MM.1S (cell line): ENCODE measurements around the gene CDC5L.
"Not testable (repeated sequence)": the region's sequence is repeated elsewhere in the genome, so short reads cannot be mapped to it uniquely, and the experiment has no call there.

Experiments
- DNase-seq: peaks from one replicate; pipeline ENCODE4 v3.0.0-alpha.2; 2015
- H2AFZ ChIP-seq: fragments of 300-600 bp; sonication (generic); 2 replicates; pipeline ENCODE4 v1.6.0; 2016; ENCODE audit warnings: antibody characterized with exemption, low read length
- H3F3A ChIP-seq: fragments of 300-600 bp; sonication (generic); 2 replicates; pipeline ENCODE4 v1.6.1; 2016; ENCODE audit warnings: mild to moderate bottlenecking, antibody characterized with exemption, low read length, moderate library complexity, mixed read lengths; ENCODE audit not compliant: insufficient read depth
- H3K27ac ChIP-seq: fragments of 300-600 bp; sonication (generic); 2 replicates; pipeline ENCODE4 v1.5.1; 2016; ENCODE audit warnings: mild to moderate bottlenecking, low read length
- H3K27me3 ChIP-seq: fragments of 300-600 bp; sonication (generic); replicated peaks from 2 replicates; pipeline ENCODE4 v1.6.0; 2016; ENCODE audit warnings: low read length; ENCODE audit not compliant: insufficient read depth
- H3K36me3 ChIP-seq: fragments of 300-600 bp; sonication (generic); replicated peaks from 2 replicates; pipeline ENCODE4 v1.6.1; 2016; ENCODE audit warnings: mild to moderate bottlenecking, low read length, mixed read lengths; ENCODE audit not compliant: insufficient read depth
- H3K4me1 ChIP-seq: fragments of 300-600 bp; sonication (generic); 2 replicates; pipeline ENCODE4 v1.6.1; 2016; ENCODE audit warnings: low read length, mixed read lengths
- H3K4me2 ChIP-seq: fragments of 300-600 bp; sonication (generic); 2 replicates; pipeline ENCODE4 v1.6.0; 2016; ENCODE audit warnings: low read depth, low read length
- H3K4me3 ChIP-seq: fragments of 300-600 bp; sonication (generic); 2 replicates; pipeline ENCODE4 v1.5.1; 2016; ENCODE audit warnings: low read length, mixed read lengths
- H3K79me2 ChIP-seq: fragments of 300-600 bp; sonication (generic); 2 replicates; pipeline ENCODE4 v1.6.1; 2016; ENCODE audit warnings: mixed run types, low read length, mixed read lengths
- H3K9ac ChIP-seq: fragments of 300-600 bp; sonication (generic); 2 replicates; pipeline ENCODE4 v1.6.1; 2016; ENCODE audit warnings: low read length, mixed read lengths
- H3K9me2 ChIP-seq: fragments of 300-600 bp; sonication (generic); replicated peaks from 2 replicates; pipeline ENCODE4 v1.6.1; 2016; ENCODE audit warnings: mild to moderate bottlenecking, low read length, mixed read lengths; ENCODE audit not compliant: insufficient read depth
- H3K9me3 ChIP-seq: fragments of 300-600 bp; sonication (generic); replicated peaks from 2 replicates; pipeline ENCODE4 v1.6.1; 2016; ENCODE audit warnings: mild to moderate bottlenecking, low read length, mixed read lengths; ENCODE audit not compliant: insufficient read depth
- H4K20me1 ChIP-seq: fragments of 300-600 bp; sonication (generic); 2 replicates; pipeline ENCODE4 v1.6.1; 2016; ENCODE audit warnings: mild to moderate bottlenecking, low read length, moderate library complexity, mixed read lengths; ENCODE audit not compliant: insufficient read depth
- CTCF ChIP-seq: fragments of 300-600 bp; sonication (generic); IDR thresholded peaks from 2 replicates; pipeline ENCODE4 v1.5.1; 2016; ENCODE audit warnings: antibody characterized with exemption, low read length, mixed read lengths
- EZH2 ChIP-seq: fragments of 300-600 bp; sonication (generic); optimal IDR thresholded peaks from 2 replicates; pipeline ENCODE3; 2017; ENCODE audit warnings: low read depth, mild to moderate bottlenecking, antibody characterized with exemption, low read length, mixed read lengths
- EZH2phosphoT487 ChIP-seq: fragments of 300-600 bp; sonication (generic); IDR thresholded peaks from 2 replicates; pipeline ENCODE4 v1.6.1; 2018; ENCODE audit warnings: antibody characterized with exemption, low read length

Gene CDC5L

GRCh38 chr6:44342489-44342888, 45.0 kb upstream of the CDC5L start, which contains the start of gene SPATS1:
TSS of gene SPATS1 (plus strand) at chr6:44342650. CDS start at chr6:44343096, 446 bp downstream.
- Histone ChIP-seq H3F3A (no peaks in the 10 kb centered on the region), H2AFZ (no peak within 1 kb of the TSS), H4K20me1 (no peaks in the 10 kb centered on the region), H3K9ac (no peak within 1 kb of the TSS), H3K4me2 (no peak within 1 kb of the TSS), H3K79me2 (no peaks in the 10 kb centered on the region), H3K9me3 (no peaks in the 10 kb centered on the region), H3K9me2 (no peaks in the 10 kb centered on the region), H3K27ac (no peak within 1 kb of the TSS), H3K4me3 (no peak within 1 kb of the TSS), H3K36me3 (no peaks in the 10 kb centered on the region), H3K27me3 (no peaks in the 10 kb centered on the region), H3K4me1 (no peaks in the 10 kb centered on the region)
- no peak for DNase-seq
- TF ChIP-seq EZH2 (no peak), CTCF (no peak), EZH2phosphoT487 (no peak)

- H3F3A ChIP-seq, H3K27ac ChIP-seq, H3K9me2 ChIP-seq, H3K9ac ChIP-seq, H2AFZ ChIP-seq, H3K4me2 ChIP-seq, H4K20me1 ChIP-seq, H3K9me3 ChIP-seq, H3K27me3 ChIP-seq, H3K36me3 ChIP-seq, H3K4me1 ChIP-seq, H3K4me3 ChIP-seq, H3K79me2 ChIP-seq, DNase-seq: not testable (repeated sequence)
These were observed 40.7 kb upstream of the CDC5L start for GRCh38 chr6:44346818-44347217.

GRCh38 chr6:44349904-44350649, 37.4 kb upstream of the CDC5L start:
- Histone ChIP-seq H2AFZ (no peak overlapping the region), H3F3A (no peaks in the 10 kb centered on the region), H3K9me2 (no peaks in the 10 kb centered on the region), H3K9ac (no peak overlapping the region), H3K4me2 (no peak overlapping the region), H3K27me3 (no peaks in the 10 kb centered on the region), H3K27ac (no peak overlapping the region), H3K4me3 (no peak overlapping the region), H3K36me3 (no peaks in the 10 kb centered on the region), H3K4me1 (no peaks in the 10 kb centered on the region), H3K79me2 (no peaks in the 10 kb centered on the region), H3K9me3 (no peaks in the 10 kb centered on the region), H4K20me1 (no peaks in the 10 kb centered on the region)
- TF ChIP-seq EZH2 (no peak), CTCF (no peak), EZH2phosphoT487 (no peak)
- no peak for DNase-seq

- not testable (repeated sequence) for H3K27ac ChIP-seq, H3K4me3 ChIP-seq, H3K79me2 ChIP-seq, H3K9me3 ChIP-seq, DNase-seq, H3K36me3 ChIP-seq, H4K20me1 ChIP-seq, H3K4me2 ChIP-seq, H3K27me3 ChIP-seq, H2AFZ ChIP-seq, H3K4me1 ChIP-seq, H3K9ac ChIP-seq, H3F3A ChIP-seq, H3K9me2 ChIP-seq
These were observed 36.9 kb upstream of the CDC5L start for GRCh38 chr6:44350650-44350994.
